Chondrocyte (in vitro differentiated cells): ENCODE measurements around the gene OR51F2. TPM values are rescaled to one million over a fixed set of nuclear protein-coding genes. Genes with fewer than 3 reads are reported as not detected.

Source experiments
- DNase-seq: peaks from one replicate; pipeline ENCODE4 v3.0.0; 2021; ENCODE audit warnings: mixed read lengths, low spot score
- H3K27ac Mint-ChIP-seq: one replicate; pipeline ENCODE4 v1.8.0; 2021; ENCODE audit warnings: mild to moderate bottlenecking, moderate library complexity, mixed read lengths; ENCODE audit not compliant: unreplicated experiment
- H3K27me3 Mint-ChIP-seq: 2 replicates; pipeline ENCODE4 v1.8.0; 2021; ENCODE audit warnings: low read depth, mixed read lengths
- H3K36me3 Mint-ChIP-seq: 2 replicates; pipeline ENCODE4 v1.8.0; 2021; ENCODE audit warnings: low read depth, mixed read lengths
- H3K4me1 Mint-ChIP-seq: 2 replicates; pipeline ENCODE4 v1.8.0; 2021; ENCODE audit warnings: low read depth, mild to moderate bottlenecking, mixed read lengths
- H3K4me3 Mint-ChIP-seq: one replicate; pipeline ENCODE4 v1.8.0; 2021; ENCODE audit warnings: mild to moderate bottlenecking, moderate library complexity, mixed read lengths; ENCODE audit not compliant: unreplicated experiment
- H3K9me3 Mint-ChIP-seq: 2 replicates; pipeline ENCODE4 v1.8.0; 2021; ENCODE audit warnings: low read depth, mixed read lengths
- CTCF ChIP-seq: fragments of 200-600 bp; sonication (generic); IDR thresholded peaks from 2 replicates; pipeline ENCODE4 v1.5.0; 2021; ENCODE audit warnings: antibody characterized with exemption, mild to moderate bottlenecking, moderate library complexity
- total RNA-seq: library from RNA; stranded (reverse); gene quantifications from 3 replicates; pipeline ENCODE4 v1.2.1, GENCODE V29; 2021

The OR51F2 gene
- total RNA-seq, 1 donor from 2014 or later = not detected

DNA sequence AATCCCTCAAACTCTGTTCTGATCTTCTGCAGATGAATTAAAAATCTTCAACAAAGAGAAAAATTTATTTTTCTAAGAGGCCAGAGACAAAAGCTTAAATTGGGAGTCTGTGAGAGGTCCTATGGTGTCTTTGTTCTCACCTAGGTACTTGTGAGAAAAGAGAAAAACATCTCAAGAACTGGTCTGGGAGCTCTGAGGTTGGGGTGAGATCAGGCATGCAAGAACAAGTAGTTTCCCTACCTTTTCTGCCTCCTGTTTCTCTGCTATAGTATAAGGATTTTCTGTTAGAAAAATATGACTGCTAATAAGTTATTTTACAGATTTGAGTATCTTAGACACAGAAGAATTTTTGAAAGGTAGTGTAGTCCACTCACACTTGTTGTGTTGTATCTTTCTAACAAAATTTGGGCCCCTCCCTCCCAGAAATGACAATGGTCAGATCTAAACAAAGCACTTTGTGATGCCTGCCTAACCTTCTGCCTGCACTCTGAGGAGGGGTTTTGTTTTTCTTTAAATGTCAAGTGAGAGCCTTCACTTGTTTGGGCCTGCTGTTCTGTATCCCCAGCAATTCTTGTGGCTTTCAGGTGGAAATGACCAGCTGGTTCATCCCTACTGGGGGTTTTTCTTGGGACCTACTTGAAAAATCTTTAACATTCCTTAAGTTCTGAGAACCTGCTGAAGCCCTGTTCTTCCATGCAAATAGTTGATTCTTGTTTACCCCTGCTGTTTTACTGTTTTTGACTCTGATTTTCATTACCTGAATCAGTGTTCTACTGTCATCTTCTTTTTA is 41.5 kb downstream of the OR51F2 start:
- Mint-ChIP-seq H3K4me1 (no peaks in the 10 kb centered on the region), H3K27ac (no peak overlapping the region), H3K4me3 (no peak overlapping the region), H3K9me3 (peaks cover 10% of the 10 kb centered on the region), H3K27me3 (peaks cover 7% of the 10 kb centered on the region), H3K36me3 (no peaks in the 10 kb centered on the region)
- no peak for DNase-seq
- TF ChIP-seq CTCF = no peak

- no peak overlapping the region for H3K4me3 Mint-ChIP-seq
- no peaks in the 10 kb centered on the region for H3K4me1 Mint-ChIP-seq
- DNase-seq = no peak
- H3K9me3 Mint-ChIP-seq = peaks cover 10% of the 10 kb centered on the region
- TF ChIP-seq CTCF = no peak
- H3K36me3 Mint-ChIP-seq = no peaks in the 10 kb centered on the region
- peaks cover 7% of the 10 kb centered on the region for H3K27me3 Mint-ChIP-seq
- H3K27ac Mint-ChIP-seq = no peak overlapping the region
Observed at GRCh38 chr11:4863876-4864275, 42.8 kb downstream of the OR51F2 start.

- no peak for DNase-seq
- no peak overlapping the region for H3K27ac Mint-ChIP-seq
- TF ChIP-seq CTCF = no peak
- H3K27me3 Mint-ChIP-seq = peaks cover 7% of the 10 kb centered on the region
- H3K4me3 Mint-ChIP-seq = no peak overlapping the region
- no peaks in the 10 kb centered on the region for H3K4me1 Mint-ChIP-seq
- no peaks in the 10 kb centered on the region for H3K36me3 Mint-ChIP-seq
- no peaks in the 10 kb centered on the region for H3K9me3 Mint-ChIP-seq
Observed at GRCh38 chr11:4865855-4866254, 44.7 kb downstream of the OR51F2 start.

Other genes starting within 250 kb of the OR51F2 start
- gene OR52I2, start 239.6 kb upstream of the OR51F2 start, total RNA-seq = not detected in 3 replicates
- gene OR52I1, start 227.3 kb upstream of the OR51F2 start, total RNA-seq = not detected in 3 replicates
- 9.7 to 13.5 TPM (median 10.3 TPM) in 3 replicates for gene TRIM68, start 213.1 kb upstream of the OR51F2 start, total RNA-seq
- not detected in 3 replicates for gene OR51D1, start 183.8 kb upstream of the OR51F2 start, total RNA-seq
- gene OR51E1, start 177.3 kb upstream of the OR51F2 start, total RNA-seq = 0.22 to 1.6 TPM (median 1.2 TPM) in 3 replicates
- 0.97 to 3.2 TPM (median 3.1 TPM) in 3 replicates for gene OR51E2, start 123.5 kb upstream of the OR51F2 start, total RNA-seq
- gene MMP26, start 116.5 kb upstream of the OR51F2 start, total RNA-seq = not detected in 3 replicates
- gene OR51F1, start 51.4 kb upstream of the OR51F2 start, total RNA-seq = not detected in 3 replicates
- gene OR52R1, start 16.9 kb upstream of the OR51F2 start, total RNA-seq = not detected in 3 replicates
- not detected in 3 replicates for gene OR51S1, start 27.9 kb downstream of the OR51F2 start, total RNA-seq
- not detected in 3 replicates for gene OR51T1, start 60.6 kb downstream of the OR51F2 start, total RNA-seq
- not detected in 3 replicates for gene OR51A7, start 82.5 kb downstream of the OR51F2 start, total RNA-seq
- gene OR51G2, start 98.0 kb downstream of the OR51F2 start, total RNA-seq = not detected in 3 replicates
- gene OR51G1, start 103.0 kb downstream of the OR51F2 start, total RNA-seq = not detected in 3 replicates
- gene OR51A4, start 126.3 kb downstream of the OR51F2 start, total RNA-seq = not detected in 3 replicates
- not detected in 3 replicates for gene OR51A2, start 134.4 kb downstream of the OR51F2 start, total RNA-seq
- gene OR51L1, start 173.5 kb downstream of the OR51F2 start, total RNA-seq = not detected in 3 replicates
- gene OR52J3, start 225.2 kb downstream of the OR51F2 start, total RNA-seq = not detected in 3 replicates
- gene OR52E2, start 238.3 kb downstream of the OR51F2 start, total RNA-seq = not detected in 3 replicates
- not detected in 3 replicates for gene OR52E1, start 248.3 kb downstream of the OR51F2 start, total RNA-seq